Epidermal melanocyte (primary cell): ENCODE data around the gene TMEM119.

Experiments
- DNase-seq: peaks from one replicate; pipeline ENCODE4 v3.0.0; 2011; ENCODE audit warnings: low spot score; ENCODE audit not compliant: insufficient read length

The TMEM119 gene

DNA sequence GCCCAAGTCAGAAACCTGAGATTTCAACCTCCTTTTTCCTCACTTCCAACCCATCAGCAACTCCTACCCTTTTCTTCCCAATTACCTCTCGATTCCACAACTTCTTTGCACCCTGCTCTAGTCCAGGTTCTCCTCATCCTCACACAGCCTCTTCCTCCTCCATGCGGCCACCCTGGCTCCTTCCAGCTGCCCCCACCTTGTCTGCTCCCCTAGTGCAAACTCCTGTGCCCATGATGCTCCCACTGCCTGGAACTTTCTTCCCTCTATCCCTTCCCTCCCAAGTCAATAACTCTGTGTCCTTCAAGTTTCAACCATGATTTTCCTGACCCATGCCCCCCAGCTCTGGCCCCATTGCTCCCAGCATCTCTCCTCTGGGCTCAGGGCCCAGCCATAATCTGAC is 18.5 kb upstream of the TMEM119 start:
- no peak for DNase-seq

DNA sequence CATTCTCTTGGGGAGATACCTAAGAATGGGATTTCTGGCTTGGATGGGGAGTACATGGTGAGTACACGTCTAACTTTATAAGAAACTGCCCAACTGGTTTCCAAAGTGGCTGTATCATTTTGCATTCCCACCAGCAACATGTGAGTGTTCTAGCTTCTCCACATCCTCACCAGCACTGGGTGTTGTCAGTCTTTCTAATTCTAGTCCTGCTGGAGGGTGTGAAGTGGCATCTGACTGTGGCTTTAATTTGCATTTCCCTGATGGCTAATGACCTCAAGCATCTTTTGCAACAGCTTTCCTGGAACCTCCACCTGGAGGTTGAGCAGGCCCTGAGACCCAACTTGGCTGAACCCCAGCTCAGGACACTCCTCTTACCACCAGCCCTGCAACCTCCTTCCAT is 18.0 kb upstream of the TMEM119 start:
- no peak for DNase-seq

DNA sequence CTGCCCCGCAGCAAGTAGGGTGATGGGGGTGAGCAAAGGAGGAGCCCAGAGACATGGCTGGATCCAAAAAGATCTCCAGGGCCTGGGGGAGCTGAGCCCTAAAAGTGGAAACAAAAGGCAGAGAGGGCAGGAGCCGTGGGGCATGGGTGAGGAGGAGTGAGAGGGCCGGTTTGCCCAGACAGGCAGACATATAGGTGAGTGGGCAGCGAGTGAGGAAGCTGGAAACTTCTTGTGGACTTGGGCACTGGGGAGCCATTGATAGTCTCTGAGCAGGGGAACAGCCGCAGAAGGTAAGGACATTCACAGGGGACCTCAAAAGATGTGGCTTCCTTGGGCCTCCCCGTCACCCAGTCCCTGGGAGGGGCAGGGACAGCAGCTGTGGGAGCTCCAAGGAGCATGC is 16.8 kb upstream of the TMEM119 start:
- DNase-seq = no peak

DNA sequence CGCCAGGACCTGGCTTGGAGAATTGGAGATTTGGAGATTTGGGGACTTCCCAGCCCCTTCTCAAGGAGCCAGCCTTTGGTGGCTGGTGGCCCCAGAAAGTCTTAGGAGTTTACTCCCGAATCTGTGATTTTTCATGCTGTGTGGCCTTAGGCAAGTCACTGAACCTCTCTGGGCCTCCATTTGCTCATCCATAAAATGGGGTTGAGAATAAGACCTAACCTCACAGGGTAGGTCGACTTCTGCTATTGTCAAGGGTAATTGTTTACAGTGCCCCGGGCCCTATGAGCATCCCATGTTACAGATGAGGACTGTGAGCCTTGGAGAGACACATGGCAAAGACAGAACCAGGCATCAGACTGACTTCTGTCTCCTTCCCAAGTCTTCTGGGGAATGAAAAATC is 16.2 kb upstream of the TMEM119 start:
- DNase-seq = no peak

DNA sequence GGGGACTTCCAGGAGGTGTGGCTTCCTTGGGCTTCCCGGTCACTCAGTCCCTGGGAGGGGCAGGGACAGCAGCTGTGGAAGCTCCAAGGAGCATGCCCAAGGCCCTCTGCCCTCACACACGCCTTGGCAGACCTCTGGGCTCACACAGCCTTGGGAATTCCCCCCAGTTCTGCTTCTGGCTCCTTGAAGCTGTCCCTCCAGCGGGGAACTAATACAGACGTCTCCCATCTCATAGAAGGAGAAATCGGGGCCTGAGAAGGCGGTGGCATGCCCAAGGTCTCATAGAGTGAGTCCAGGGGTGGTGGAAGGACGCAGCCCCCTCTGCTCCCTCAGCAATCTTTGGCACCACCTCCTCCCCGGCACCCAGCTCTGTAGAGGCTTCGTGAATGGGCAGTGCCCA is 15.7 kb upstream of the TMEM119 start:
- DNase-seq = no peak

DNA sequence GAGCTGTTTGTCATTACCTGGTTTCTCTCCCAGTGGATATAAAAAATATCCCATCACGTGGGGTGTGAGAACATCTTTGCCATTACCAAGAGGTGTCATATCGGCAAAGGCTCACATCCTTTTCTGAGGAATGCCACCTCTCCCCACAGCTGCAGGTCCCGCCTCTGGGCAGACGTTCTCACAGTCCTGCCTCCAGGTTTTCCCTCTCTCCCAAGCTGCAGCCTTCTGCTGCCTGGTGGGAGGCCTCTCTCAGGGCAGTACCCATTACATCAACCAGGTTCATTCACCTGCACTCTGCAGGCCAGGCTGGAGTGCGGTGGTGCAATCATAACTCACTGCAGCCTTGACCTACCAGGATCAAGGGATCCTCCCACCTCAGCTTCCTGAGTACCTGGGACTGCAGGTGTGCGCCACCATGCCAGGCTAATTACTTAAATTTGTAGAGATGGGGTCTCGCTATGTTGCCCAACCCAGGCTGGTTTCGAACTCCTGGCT is 15.0 kb upstream of the TMEM119 start:
- no peak for DNase-seq

DNA sequence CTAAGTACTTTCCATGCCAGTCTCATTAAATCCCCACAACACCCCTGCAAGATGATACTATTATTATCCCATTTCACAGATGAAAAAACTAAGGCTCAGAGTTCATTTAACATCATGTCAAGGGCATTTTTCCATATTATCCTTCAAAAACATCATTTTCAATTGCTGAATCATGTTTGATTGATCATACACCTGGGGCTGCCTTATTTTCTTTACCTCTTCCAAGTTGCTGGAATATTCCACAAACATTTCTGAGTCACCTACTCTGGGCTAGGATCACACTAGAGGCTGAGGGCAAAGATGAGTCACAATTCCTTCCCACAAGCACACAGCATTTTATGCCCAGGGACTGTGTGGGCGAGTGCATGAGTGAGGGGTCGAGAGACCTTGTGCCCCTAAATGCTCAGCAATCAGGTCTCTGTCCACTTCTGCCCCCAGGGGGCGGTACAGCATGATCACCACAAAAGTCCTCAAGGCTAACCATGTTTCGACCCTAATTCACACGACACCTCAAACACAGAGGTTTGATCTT is 14.1 kb upstream of the TMEM119 start:
- no peak for DNase-seq

DNA sequence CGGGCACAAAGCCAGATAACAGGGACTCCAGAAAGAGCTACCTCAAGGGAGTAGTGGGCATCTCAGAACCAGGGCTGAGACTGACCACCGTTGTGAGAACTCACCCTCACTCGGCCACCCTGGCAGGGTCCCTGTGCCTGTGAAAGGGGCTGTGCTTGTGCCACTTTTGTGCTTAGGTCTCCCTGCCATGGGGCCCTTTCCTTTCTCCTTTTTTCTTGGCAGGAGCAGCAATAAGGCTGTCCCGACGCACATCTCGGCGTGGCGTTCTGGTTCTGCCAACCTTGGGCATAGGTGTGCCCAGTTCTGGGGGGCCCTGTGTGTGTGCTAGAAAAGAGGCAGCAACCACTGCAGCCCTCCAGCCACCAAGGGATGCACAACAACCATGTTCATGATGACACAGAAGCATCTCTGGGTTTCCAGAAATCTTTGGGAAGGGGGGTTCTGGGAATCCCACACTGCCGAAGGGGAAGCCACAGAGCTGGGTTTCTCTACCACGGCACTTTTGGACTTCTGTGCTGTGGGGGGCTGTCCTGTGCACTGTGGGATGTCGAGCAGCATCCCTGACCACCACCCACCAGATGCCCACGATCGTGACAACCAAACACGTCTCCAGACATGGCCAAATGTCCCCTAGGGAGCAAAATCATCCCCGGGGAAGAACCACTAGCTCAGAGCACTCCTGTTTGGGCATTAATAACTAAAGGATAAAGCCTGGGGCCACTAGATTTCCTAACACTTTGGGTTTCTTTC is 13.1 kb upstream of the TMEM119 start:
- DNase-seq = no peak

DNA sequence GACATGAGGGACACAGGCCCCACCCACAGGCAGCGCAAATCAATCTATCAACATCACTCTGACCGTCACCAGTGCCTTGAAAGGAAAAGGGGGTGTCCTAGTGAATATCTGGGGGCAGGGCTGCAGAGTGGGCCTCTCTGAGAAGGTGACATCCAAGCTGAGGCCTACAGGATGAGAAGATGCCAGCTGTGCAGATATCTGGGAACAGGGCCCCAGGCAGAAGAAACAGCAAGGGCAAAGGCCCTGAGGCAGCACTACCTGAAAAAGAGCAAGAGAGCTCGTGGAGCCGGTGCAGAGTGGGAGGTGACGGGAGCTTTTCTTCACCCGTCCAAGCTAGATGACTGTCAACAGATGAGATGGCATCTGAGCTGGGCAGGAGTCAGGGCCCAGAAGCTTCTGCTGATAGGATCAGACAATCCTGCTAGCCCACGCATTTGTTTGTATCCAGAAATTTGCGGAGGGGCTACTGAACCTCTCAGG is 12.5 kb upstream of the TMEM119 start:
- no peak for DNase-seq

DNA sequence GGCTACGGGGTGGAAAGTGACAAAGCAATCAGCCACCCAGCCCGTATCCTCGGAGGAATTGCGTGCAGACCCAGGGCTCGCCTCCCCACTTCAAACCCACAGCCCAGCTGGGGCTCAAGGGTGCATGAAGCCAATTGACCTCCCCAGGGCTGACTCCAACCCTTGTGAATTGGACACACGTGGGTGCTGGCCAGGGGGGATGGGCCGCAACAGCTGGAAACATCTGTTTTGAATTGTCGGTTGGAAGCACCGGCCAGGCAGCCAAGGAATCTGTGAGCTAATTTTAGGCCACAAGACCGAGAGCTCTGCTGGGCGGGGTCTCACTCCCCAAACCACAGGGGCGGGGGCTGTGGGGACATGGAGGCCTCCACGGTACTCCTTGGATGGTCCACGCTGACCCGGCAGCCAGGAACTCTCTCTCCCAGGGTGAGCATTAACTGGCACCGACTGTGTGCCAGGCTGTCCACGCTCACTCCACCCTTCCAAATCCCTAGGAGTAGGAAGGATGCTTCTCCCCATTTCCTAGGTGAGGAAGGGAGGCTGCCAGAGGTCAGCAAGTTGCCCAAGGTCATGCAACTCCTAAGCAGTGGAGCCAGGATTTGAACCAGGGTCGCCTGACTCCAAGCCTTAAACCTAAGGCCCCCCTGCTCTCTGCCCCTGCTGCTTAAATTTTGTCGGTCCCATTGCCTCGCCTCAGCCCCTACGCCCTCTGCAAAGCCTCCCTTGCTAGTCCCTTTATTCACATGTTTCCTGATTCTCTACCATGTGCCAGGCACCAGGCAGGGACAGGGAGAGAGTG is 11.9 kb upstream of the TMEM119 start:
- peak; percentile 74 for DNase-seq

DNA sequence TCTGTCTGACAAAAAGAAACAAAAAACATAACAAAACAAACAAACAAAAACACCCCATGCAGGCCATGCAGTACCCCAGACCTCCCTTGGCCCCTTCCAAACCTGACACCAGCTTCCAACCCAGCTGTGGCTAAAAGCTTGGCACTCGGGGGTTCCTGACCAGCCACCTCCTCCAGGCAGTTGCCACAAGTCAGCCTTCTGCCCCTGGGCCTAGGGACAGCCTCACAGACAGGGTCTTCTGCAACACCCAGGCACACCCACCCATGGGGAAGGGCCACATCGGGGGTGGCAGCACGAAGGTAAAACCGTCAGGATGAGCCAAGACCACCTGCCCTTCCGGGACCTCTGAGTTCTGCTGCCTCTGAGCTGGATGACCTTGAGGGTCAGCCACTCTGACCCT is 10.7 kb upstream of the TMEM119 start:
- DNase-seq = no peak

DNA sequence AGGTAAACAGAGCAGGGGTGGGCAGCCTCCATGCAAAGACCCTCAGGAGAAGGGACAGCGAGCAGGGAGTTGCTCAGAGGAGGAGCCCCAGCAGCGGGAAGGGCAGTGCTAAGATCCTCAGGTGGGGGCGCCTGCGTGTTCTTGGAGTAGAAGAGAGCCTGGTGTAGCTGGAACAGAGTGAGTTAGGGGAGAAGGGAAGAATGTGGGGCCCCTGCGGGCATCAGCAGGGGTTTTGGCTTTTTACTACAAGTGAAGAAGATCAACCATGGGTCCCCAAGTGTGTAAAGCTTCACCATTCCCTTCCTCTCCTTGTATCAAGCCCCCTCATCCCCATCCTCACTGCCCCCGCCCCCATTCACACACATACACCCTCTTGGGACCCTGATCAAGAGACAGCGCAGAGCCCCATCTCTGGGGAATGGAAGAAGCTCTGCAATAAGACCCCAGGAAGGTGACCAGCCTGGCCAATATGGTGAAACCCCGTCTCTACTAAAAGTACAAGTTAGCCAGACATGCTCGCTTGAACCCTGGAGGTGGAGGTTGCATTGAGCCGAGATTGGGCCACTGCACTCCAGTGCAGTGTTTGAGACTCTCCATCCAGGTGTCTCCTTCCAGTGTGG is 10.2 kb upstream of the TMEM119 start:
- no peak for DNase-seq

DNA sequence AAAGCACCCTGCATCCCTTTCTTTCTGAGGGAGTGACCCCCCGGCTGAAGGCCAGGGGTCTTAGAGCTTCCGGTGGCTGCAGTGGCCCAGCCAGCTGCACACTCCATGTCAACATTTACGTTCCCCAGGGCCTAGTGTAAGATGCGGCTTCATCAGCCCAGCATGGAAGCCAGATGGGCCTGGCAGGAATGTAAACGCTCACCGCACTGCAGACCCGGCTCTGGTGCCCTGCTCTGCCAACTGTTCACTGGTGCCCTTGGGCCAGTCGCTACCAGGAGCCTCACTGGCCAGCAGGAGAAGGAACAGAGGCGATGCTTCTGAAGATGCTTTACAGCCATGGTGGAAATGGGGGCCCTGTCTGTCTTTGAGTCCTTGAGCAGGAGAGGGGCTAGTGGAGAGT is 8.6 kb upstream of the TMEM119 start:
- no peak for DNase-seq

DNA sequence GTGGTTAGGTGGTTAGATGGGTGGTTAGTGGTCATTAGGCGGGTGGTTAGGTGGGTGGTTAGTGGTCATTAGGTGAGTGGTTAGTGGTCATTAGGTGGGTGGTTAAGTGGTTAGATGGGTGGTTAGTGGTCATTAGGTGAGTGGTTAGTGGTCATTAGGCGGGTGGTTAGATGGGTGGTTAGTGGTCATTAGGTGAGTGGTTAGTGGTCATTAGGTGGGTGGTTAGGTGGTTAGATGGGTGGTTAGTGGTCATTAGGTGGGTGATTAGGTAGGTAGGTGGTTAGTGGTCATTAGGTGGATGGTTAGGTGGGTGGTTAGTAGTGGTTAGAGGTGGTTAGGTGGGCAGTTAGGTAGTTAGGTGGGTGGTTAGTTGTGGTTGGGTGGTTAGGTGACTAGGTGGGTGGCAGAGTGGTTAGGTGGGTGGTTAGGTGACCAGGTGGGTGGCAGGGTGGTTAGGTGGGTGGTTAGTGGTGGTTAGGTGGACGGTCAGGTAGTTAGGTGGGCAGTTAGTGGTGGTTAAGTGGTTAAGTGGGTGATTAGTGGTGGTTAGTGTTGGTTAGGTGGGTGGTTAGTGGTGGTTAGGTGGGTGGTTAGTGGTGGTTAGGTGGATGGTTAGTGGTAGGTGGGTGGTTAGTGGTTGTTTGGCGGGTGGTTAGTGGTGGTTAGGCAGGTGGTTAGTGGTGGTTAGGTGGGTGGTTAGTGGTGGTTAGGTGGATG is 8.0 kb upstream of the TMEM119 start:
- no peak for DNase-seq

DNA sequence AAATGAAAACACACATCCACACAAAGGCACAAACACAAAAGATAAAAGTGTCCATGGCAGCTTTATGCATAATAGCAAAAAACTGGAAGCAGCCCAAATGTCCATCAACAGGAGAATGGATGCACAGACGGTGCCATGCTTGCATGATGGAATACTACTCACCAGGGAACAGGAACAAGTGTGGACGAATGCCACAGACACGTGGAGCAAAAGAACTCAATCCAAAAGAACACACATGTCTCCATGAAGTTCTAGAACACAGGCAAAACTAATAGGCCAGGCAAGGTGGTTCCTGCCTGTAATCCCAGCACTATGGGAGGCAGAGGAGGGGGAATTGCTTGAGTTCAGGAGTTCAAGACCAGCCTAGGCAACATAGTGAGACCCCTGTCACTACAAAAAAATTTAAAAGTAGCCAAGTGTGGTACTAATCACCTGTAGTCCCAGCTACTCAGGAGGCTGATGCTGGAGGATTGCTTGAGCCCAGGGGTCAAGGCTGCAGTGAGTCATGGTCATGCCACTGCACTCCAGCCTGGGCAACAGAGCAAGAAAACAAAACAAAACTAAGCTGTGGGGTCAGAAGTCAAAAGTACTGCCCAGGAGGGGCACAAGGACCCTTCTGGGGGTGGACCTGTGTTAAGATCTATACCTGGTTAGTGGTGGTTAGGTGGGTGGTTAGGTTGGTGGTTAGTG is 7.3 kb upstream of the TMEM119 start:
- no peak for DNase-seq

DNA sequence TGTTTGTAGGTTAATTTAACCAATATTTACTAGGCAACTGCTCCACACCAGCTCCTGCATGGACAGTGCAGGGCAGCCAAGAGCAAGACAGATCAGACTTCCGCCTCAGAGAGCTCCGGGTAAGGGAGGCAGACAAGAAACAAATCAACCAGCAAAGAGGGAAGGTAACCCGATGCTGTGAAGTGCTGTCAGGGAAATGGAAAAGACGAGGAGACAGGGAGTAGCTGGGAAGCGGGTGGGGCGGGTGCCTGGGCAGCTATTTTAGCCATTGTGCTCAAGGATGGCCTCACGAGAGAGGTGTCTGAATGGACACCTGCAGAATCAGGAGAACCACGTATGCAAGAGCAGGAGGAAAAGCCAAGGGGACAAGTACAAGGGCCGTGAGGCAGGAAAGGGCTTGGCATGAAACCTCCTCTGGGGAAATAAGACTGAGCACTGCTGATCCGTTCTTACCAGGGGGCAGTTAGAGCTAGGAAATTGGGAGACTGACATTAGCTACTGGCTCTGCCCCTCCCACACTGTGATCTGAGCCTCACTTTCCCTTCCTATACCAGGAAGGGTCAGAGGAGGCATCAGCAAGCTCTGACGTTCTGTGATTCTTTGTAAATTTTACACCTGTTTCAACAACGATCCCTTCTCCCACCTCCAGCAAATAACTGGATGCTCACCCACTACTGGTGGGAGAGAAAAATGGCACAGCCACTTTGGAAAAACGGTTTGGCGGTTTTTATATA is 6.5 kb upstream of the TMEM119 start:
- DNase-seq = no peak

DNA sequence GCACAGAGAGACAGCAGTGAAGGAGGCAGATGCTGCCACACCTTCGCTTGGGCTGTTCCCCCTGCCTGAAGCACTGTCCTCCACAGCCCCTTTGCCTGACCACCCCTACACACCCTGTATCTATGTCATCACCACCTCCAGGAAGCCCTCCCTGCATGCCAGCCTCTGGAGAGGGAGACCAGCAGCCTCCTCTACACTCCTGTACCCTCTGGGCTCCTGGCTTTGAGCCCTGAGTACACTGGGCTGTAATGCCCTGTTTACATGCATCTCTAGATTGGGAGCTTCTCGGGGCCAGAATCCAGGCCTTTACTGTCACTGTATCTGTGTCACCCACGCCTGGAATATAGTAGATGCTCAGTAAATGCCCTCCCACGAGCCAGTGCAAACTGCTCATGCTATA is 5.9 kb upstream of the TMEM119 start:
- DNase-seq = no peak

DNA sequence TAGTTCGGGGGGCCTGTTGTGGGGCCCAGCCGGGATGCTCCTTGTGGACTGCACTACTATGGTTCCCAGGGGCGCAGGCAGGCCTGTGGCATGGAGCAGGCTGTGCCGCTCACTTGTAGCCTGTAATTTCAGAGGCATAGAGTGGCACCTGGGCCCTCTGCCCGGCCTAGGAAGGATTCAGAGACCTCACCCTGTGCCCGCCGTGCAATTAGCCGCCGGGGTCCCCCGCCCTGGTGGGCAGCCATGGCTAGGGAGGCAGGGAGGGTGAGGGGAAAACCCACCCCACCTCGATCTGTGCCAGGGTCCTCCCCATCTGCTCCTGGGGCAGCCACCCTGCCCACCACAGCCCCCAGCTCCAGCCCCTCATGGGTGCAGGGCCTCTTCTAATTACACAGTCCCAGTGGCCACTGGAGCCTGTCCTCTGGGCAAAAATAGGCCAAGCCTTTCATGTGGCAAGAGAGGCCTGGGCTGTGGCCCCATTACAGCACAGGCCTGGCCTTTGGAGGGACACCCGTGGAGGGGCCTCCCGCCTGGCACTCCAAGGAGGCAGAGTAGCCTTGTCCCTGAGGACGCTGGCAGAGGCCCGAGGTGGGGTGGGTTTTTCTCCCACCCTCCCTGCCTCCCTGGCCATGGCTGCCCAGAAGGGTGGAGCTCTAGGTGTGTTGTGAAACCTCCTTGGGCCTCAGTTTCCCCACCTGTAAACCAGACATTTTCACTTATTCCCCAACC is 5.3 kb upstream of the TMEM119 start:
- DNase-seq = no peak

DNA sequence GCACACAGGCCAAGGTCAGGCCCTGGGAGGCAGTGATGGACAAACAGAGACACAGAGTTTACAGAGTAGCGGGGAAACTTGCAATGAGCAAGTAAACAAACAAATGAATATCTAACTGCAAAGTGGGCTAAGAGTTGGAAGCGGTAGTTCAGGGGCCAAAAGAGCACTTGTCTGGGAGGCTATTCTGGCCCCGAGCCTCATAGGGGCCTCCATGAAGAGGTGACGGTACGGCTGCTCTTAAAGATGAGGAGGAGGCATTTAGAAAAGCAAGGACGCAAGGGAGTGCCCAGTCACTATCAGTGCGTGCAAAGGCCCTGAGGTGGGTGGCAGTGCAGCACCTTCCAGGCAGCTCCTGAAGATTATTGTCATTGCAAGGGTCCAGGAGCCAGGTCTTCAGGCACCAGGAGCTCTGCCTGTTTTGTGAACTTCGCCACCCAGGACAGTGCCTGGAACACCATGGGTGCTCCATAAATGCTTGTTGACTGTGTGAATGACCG is 4.4 kb upstream of the TMEM119 start:
- DNase-seq = no peak
